Prostate gland (tissue), 2 donors: ENCODE results near the gene C12orf75.

Experiments
- CTCF ChIP-seq, 4 experiments: fragments of 200-600 bp in 2 of 4; fragments of 450-650 bp in 2 of 4; sonication (generic) in 2 of 4; IDR thresholded peaks; 1 replicate in 3 of 4; 2 replicates in 1 of 4; pipeline ENCODE4 v1.5.1; 2016 to 2019; ENCODE audit warnings: antibody characterized with exemption in 4 of 4, mild to moderate bottlenecking in 2 of 4, moderate library complexity in 2 of 4
- POLR2A ChIP-seq: fragments of 450-650 bp; IDR thresholded peaks from one replicate; pipeline ENCODE4 v1.6.1; 2016; ENCODE audit warnings: antibody characterized with exemption, mild to moderate bottlenecking

DNA sequence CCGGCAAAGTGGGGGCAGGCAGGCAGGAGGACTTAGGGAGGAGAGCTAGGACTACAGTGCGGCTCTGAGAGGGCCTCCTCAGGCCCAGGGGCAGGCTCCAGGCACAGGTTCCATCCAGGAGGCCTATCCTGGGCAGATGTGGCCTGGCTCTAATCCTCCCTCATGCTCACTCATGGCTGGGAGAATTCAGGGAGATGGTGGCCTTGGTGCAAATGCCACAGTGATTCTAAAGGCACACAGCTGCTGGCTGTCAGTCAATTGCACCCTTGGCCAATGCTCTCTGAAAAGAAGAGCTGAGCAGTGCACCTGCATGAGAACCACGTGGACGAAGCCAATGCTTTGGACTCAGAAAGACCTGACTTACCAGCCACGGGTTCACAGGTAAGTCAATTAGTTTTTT, 89.6 kb downstream of the C12orf75 start:
- TF ChIP-seq CTCF (IDR thresholded peaks at IDR 0.05), result no peak
- no peak for TF ChIP-seq POLR2A
